Measurements from ENCODE around the gene SEH1L.
A peak's percentile ranks its signal among the peaks of the same experiment; 100 is the strongest.
"Not testable (repeated sequence)": the region's sequence is repeated elsewhere in the genome, so short reads cannot be mapped to it uniquely, and the experiment has no call there.

SEH1L gene

GRCh38 chr18:12944709-12945108 lies 3.1 kb upstream of the SEH1L start:
- DNase-seq: no peak

GRCh38 chr18:12946549-12947284 lies 1.1 kb upstream of the SEH1L start:
- DNase-seq: peak; percentile 68

- DNase-seq: peak; percentile 98
Measured at GRCh38 chr18:12948050-12948804, 416 bp downstream of the SEH1L start.

- DNase-seq: no peak
Measured at GRCh38 chr18:12958478-12958877, 10.7 kb downstream of the SEH1L start.

GRCh38 chr18:12960395-12960794 lies 12.6 kb downstream of the SEH1L start:
- DNase-seq: no peak

- DNase-seq: no peak
Measured at GRCh38 chr18:12960853-12961397, 13.1 kb downstream of the SEH1L start.

GRCh38 chr18:12963069-12963468 lies 15.3 kb downstream of the SEH1L start:
- no peak for DNase-seq

- DNase-seq: no peak
Measured at GRCh38 chr18:12968115-12968514, 20.3 kb downstream of the SEH1L start.

GRCh38 chr18:12968619-12969018 lies 20.8 kb downstream of the SEH1L start:
- no peak for DNase-seq

- no peak for DNase-seq
Measured at GRCh38 chr18:12973562-12974213, 25.9 kb downstream of the SEH1L start.

- no peak for DNase-seq
Measured at GRCh38 chr18:12975488-12975887, 27.7 kb downstream of the SEH1L start.

- DNase-seq: no peak
Measured at GRCh38 chr18:12976305-12976704, 28.5 kb downstream of the SEH1L start.

GRCh38 chr18:12980065-12980464 lies 32.3 kb downstream of the SEH1L start:
- DNase-seq: not testable (repeated sequence)

GRCh38 chr18:12989397-12990122 lies 41.7 kb downstream of the SEH1L start:
- no peak for DNase-seq

- peak; percentile 81 for DNase-seq
Measured at GRCh38 chr18:12990123-12990475, 42.3 kb downstream of the SEH1L start.

- DNase-seq: no peak
Measured at GRCh38 chr18:12990641-12990966, 42.8 kb downstream of the SEH1L start.

- peak; percentile 96 for DNase-seq
Measured at GRCh38 chr18:12990967-12991820, 43.4 kb downstream of the SEH1L start, which contains the start of gene CEP192. TSS of gene CEP192 (plus strand) at chr18:12991362. CDS start at chr18:12999425, 8,063 bp downstream.

GRCh38 chr18:12991821-12992179 lies 44.0 kb downstream of the SEH1L start:
- DNase-seq: no peak

GRCh38 chr18:12993439-12993838 lies 45.6 kb downstream of the SEH1L start:
- DNase-seq: no peak

GRCh38 chr18:12995424-12995823 lies 47.6 kb downstream of the SEH1L start:
- DNase-seq: no peak

- no peak for DNase-seq
Measured at GRCh38 chr18:12995952-12996477, 48.2 kb downstream of the SEH1L start.

Measured in activated CD8-positive, alpha-beta memory T cell treated with anti-CD3 and anti-CD28 coated beads, Interleukin-2, amount 50 U/mL, for 48 hours (primary cell).